NCI-H187 treated with DMSO at 0.1 percent for 48 hours (cell line): Measurements from ENCODE around the gene TMEM50A.
"Not testable (repeated sequence)": the region's sequence is repeated elsewhere in the genome, so short reads cannot be mapped to it uniquely, and the experiment has no call there.

Experiments
- DNase-seq: peaks from one replicate; lab custom pipeline; 2025; lab: John Stamatoyannopoulos, UW

TMEM50A gene

GRCh38 chr1:25338188-25338981 is at the start of gene TMEM50A:
Gene TMEM50A (plus strand): TSS chr1:25338334. CDS start chr1:25340487, 2,153 bp downstream.
- DNase-seq, result no peak

- DNase-seq, result not testable (repeated sequence)
Measured at GRCh38 chr1:25288573-25289101, 49.5 kb upstream of the TMEM50A start.

DNA sequence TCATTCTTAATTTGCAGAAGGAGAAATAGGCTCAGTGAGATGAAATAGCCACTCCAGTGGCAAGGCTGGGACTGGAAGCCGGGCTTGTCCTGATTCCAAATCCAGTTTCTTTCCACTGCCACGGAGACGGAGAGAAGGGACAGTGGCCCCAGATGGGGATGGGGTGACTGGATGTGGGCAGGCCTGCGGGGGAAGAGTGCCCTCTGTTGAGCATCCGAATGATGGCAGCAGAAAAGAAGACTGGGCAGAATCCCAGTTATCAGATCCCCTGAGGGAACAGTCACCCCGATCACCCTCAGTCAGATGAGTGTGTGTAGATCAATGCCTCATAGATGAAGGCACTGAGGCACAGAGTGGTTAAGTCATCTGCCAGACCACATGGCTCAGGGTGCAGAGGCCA is 48.1 kb upstream of the TMEM50A start:
- not testable (repeated sequence) for DNase-seq

DNA sequence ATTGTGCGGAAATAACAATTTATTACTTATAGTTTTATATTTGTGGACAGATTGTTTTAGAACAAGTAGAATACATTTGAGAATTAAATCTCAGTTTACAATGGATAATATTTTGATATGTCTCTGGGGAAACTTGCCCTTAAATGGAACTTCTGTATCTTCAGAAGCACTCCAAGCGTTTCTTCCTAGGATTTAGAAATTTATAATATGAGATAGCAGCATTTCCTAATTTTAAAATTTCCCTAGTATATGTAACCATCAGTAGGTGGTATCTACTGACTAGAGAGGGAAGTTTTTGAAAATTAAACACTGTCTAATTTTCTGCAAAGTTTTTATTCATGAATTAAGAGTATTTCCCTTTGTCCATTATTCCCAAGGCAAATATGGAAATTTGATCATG is 44.7 kb upstream of the TMEM50A start:
- DNase-seq, result not testable (repeated sequence)

DNA sequence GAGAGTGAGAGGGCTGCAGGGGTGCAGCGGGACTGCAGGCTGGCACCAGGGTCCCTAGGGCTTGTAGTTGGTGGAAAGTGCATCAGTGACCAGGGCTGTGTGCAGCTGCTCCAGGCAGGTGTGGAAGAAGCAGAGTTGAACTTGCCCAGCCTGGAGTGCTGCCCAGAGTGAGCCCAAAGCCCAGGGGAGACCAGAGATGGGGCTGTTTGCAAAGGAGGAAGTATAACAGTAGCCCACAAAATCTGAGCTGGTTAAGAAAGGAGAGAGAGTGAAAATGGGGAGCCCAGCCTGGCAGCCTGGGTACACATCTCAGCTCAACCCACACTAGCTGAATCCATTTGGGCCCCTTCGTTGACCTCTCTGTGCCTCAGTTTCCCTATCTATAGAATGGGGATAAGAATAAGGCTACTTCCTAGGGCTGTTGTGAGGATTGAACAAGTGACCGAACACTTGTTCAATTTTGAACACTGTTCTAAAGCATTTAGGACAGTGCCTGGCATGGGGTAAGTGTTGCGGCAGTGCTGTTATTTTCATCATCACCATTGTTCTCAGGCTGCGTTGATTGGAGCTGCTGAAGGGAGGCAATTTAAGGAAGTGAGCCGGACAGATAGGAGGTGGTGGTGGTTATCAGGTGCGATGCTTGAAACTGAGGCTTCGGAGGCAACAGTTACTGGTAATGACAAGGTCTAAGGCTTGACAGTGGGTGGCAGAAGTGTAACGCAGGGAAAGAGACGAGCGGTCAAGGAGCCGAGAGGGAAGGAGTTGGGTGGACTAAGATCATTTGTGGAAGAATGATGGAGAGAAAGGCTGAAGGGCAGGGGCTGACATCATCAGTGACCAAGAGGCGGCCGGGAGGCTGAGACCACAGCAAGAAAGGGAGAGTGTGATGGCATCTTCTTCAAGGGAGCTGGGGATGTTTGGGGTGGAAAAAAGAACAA is 43.0 kb upstream of the TMEM50A start:
- not testable (repeated sequence) for DNase-seq

GRCh38 chr1:25296501-25296900 is 41.6 kb upstream of the TMEM50A start:
- not testable (repeated sequence) for DNase-seq

DNA sequence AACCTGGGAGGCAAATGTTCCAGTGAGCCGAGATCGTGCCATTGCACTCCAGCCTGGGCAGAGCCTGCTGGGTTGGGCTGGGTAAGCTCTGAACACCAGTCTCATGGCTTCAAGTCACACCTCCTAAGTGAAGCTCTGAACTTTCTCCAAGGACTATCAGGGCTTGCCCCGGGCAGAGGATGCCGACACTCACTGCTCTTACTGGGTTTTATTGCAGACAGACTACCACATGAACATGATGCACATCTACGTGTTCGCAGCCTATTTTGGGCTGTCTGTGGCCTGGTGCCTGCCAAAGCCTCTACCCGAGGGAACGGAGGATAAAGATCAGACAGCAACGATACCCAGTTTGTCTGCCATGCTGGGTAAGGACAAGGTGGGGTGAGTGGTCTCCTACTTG is 37.4 kb upstream of the TMEM50A start:
- DNase-seq, result not testable (repeated sequence)

DNA sequence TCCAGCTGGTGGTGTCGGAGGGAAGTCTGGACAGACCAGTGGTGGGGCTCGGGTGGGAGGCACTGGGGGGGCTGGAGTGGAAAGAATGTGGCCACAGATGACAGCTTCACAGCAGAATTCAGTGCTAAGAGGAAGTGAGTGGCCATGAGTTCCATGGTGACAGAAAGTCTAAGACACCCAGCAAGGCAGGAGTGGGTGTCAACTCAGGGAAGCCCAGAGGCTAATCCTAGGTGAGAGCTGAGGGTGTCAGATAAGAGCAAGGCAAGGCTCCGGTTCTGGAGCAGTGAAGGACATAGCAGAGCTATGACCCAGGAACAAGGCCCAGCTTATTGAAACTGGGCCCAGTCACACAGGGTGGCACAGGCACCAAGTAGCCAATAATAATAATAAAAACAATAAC is 35.8 kb upstream of the TMEM50A start:
- DNase-seq, result not testable (repeated sequence)

GRCh38 chr1:25304936-25305335 is 33.2 kb upstream of the TMEM50A start:
- not testable (repeated sequence) for DNase-seq

DNA sequence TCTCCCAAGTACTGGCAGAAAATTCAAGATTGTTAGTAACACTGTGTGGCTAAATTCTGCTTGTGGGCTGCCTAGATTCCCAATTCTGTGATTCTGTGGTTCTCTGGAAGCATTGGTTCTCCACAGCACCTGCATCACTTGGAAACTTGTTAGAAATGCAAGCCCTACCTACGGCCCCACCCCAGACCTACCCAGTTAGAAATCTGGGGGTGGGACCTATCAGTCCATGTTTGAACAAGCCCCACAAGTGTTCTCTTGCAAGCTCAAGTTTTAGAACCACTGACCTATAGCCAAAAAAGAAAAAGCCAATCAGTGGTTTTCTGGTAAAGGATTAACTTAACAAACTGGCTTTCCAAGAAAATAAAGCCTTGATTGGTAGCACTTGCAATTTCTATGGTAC is 30.0 kb upstream of the TMEM50A start:
- not testable (repeated sequence) for DNase-seq

DNA sequence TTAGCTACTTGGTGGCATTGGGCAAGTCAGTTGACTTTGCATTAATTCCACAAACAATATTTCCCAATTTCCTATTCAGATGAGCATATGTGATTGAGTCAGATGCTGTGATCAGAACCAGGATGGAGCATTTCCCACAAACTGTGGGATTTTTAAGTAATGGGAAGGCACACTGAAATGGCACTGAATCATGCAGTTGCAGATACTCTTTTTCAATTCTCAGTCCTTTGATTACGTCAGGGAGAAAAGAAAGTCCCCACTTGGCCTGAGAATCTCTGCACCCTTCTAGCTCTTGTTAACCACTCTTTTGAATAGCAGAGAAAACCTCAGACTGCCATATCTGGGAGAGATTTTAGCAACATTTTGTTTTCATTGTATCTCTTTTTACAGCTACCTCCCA is 29.0 kb upstream of the TMEM50A start:
- DNase-seq, result not testable (repeated sequence)

DNA sequence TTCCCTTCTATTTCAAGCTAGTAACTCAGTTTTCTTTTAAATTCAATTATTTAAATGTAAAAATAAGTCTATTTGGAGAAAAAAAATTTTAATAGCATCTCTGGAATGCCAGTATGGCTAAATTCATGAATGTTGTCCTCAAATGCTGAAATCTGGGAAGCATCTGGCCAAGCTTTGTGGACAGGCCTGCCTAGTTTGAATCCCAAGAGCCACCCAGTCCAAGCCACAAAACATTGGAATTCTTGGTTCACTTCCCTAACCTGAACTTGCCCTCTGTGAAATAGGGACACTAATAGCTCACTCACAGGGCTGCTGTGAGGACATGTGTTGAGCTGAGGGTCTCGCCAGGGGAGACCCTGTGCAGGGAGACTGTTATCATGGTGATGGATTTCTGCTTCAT is 28.6 kb upstream of the TMEM50A start:
- DNase-seq, result not testable (repeated sequence)

- DNase-seq, result not testable (repeated sequence)
Measured at GRCh38 chr1:25312806-25313470, 25.2 kb upstream of the TMEM50A start.

DNA sequence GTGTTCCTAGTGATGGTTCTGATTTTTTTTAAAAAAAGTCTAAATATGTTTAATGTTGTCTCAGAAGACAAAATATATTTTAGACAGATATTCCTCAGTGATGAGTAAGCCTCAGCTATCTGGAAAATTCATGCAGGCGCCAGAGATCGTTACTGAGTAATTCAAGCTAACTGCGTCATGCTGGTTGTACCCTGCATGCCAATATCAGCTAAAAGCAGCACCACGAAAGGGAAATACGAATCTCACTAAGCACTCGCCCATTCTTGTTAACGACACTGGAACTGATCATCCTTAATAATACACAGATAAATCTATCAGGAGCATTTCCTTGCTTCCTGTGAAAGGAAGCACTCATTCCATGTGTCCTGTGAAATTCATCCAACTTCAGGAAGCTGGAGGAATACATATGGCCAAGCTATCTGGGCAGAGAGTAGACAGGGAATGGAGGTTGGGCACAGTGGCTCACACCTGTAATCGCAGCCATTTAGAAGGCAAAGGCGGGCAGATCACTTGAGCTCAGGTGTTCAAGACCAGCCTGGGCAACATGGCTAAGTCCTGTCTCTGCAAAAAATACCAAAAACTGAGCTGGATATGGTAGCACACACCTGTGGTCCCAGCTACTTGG is 17.7 kb upstream of the TMEM50A start:
- DNase-seq, result not testable (repeated sequence)

DNA sequence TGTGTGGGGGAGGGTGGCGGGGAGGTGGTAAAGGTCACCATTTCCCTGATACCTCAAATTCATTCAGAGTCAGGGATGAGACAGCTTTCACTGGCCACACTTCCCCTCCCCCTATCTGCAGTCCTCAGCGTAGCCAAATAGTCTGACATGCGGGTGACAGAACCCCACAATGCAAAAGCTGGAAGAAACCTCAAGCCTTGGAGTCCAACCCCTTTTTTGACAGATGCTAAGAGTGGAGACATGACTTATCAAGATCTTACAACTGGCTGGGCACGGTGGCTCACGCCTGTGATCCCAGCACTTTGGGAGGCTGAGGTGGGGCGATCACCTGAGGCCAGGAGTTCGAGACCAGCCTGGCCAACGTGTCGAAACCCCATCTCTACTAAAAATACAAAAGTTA is 16.0 kb upstream of the TMEM50A start:
- not testable (repeated sequence) for DNase-seq

DNA sequence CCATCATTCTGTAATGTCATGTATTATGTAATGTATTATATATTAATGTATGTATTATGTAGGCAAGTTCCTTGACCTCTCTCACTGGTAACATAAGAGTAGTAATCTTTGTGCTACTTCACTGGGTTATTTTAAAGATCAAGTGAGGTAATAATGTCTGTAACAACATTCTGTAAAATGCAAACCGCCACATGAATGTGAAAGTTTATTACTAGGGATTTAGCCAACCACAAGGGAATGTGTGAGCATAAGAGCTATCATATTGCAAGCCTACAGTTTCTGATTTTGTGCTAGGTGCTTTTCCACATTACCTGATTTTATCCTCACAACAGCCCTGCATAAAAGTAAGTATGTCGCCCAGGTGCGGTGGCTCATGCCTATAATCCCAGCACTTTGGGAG is 13.7 kb upstream of the TMEM50A start:
- DNase-seq, result not testable (repeated sequence)

DNA sequence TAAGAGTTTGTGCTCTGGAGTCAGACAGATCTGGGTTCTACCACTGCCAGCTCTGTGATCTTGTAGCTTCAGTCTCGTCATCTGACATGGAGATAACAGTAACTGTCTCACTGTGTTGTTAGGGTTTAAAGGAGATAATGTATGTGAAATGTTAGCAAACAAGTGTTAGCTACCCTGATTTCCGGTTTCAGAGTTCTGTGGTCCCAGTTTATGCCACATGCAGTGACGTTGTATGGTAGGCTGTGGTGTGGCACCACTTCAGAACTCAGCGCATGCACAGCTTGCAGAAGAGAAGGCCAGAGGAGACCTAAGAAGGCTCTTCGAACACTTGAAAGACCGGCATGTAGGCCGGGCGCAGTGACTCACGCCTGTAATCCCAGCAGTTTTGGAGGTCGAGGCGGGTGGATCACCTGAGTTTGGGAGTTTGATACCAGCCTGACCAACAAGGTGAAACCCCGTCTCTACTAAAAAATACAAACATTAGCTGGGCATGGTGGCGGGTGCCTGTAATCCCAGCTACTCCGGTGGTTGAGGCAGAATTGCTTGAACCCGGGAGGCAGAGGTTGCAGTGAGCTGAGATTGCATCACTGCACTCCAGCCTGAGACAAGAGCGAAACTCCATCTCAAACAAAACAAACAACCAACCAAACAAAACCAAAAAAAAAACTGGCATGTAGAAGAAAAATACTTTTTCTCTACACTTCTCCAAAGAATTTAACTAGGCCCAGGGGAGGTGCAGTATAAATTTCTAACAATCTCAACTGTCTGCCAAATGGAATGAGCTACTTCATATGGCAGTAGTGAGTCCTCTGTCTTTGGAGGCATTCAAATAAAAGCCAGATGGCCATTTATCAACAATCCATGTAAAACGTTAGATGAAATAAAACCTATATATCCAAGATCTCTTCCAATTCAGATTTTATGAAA is 10.0 kb upstream of the TMEM50A start:
- not testable (repeated sequence) for DNase-seq

DNA sequence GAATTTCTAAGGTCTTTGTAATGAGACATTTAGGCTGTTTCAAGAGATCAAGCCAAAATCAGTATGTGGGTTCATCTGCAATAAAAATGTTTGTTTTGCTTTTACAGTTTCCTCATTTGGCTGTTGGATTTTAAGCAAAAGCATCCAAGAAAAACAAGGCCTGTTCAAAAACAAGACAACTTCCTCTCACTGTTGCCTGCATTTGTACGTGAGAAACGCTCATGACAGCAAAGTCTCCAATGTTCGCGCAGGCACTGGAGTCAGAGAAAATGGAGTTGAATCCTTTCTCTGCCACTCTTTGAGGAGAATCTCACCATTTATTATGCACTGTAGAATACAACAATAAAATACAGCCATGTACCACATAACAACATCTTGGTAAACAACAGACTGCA is 9.3 kb upstream of the TMEM50A start:
- not testable (repeated sequence) for DNase-seq

- not testable (repeated sequence) for DNase-seq
Measured at GRCh38 chr1:25329336-25329735, 8.8 kb upstream of the TMEM50A start.

- DNase-seq, result not testable (repeated sequence)
Measured at GRCh38 chr1:25329950-25330349, 8.2 kb upstream of the TMEM50A start.
